Duodenal mucosa (tissue), 2 donors: ENCODE data around the gene TGFB1I1.
"Not testable (repeated sequence)": the region's sequence is repeated elsewhere in the genome, so short reads cannot be mapped to it uniquely, and the experiment has no call there.

Experiments
- H3K27ac ChIP-seq: one replicate; pipeline ENCODE4 v1.7.0; 2013; ENCODE audit warnings: low read depth, low read length
- H3K27me3 ChIP-seq, 2 donors: one replicate each; pipeline ENCODE4 v1.7.0; 2013; ENCODE audit warnings: low read length in 2 of 2, control low read depth in 1 of 2; ENCODE audit not compliant: insufficient read depth in 2 of 2, control insufficient read depth in 1 of 2
- H3K36me3 ChIP-seq, 2 donors: one replicate each; pipeline ENCODE4 v1.7.0; 2013; ENCODE audit warnings: low read length in 2 of 2, control low read depth in 1 of 2; ENCODE audit not compliant: insufficient read depth in 2 of 2, control insufficient read depth in 1 of 2
- H3K4me1 ChIP-seq, 2 donors: one replicate each; pipeline ENCODE4 v1.7.0; 2013; ENCODE audit warnings: low read length in 2 of 2, control low read depth in 1 of 2; ENCODE audit not compliant: insufficient read depth in 2 of 2, control insufficient read depth in 1 of 2
- H3K4me3 ChIP-seq, 2 donors: one replicate each; pipeline ENCODE4 v1.7.0; 2013; ENCODE audit warnings: low read length in 2 of 2, low read depth in 1 of 2
- H3K9ac ChIP-seq, 2 donors: one replicate each; pipeline ENCODE4 v1.7.0; 2013; ENCODE audit warnings: low read length in 2 of 2, low read depth in 1 of 2
- H3K9me3 ChIP-seq, 2 donors: one replicate each; pipeline ENCODE4 v1.7.0; 2013; ENCODE audit warnings: low read length in 2 of 2, control low read depth in 1 of 2; ENCODE audit not compliant: control insufficient read depth in 1 of 2

Gene TGFB1I1

GRCh38 chr16:31513126-31513525, 41.2 kb downstream of the TGFB1I1 start:
- H3K4me1 ChIP-seq, result peaks cover 11 to 13% of the 10 kb centered on the region in 2 donors
- no peak overlapping the region for H3K27ac ChIP-seq
- no peak overlapping the region for H3K4me3 ChIP-seq
- no peaks in the 10 kb centered on the region for H3K27me3 ChIP-seq
- no peaks in the 10 kb centered on the region for H3K36me3 ChIP-seq
- no peak overlapping the region for H3K9ac ChIP-seq
- H3K9me3 ChIP-seq, result no peaks in the 10 kb centered on the region

GRCh38 chr16:31513884-31514283, 41.9 kb downstream of the TGFB1I1 start:
- peaks cover 7 to 11% of the 10 kb centered on the region in 2 donors for H3K4me1 ChIP-seq
- H3K9me3 ChIP-seq, result no peaks in the 10 kb centered on the region
- H3K27me3 ChIP-seq, result no peaks in the 10 kb centered on the region
- no peak overlapping the region for H3K27ac ChIP-seq
- no peak overlapping the region for H3K4me3 ChIP-seq
- no peak overlapping the region for H3K9ac ChIP-seq
- H3K36me3 ChIP-seq, result no peaks in the 10 kb centered on the region

DNA sequence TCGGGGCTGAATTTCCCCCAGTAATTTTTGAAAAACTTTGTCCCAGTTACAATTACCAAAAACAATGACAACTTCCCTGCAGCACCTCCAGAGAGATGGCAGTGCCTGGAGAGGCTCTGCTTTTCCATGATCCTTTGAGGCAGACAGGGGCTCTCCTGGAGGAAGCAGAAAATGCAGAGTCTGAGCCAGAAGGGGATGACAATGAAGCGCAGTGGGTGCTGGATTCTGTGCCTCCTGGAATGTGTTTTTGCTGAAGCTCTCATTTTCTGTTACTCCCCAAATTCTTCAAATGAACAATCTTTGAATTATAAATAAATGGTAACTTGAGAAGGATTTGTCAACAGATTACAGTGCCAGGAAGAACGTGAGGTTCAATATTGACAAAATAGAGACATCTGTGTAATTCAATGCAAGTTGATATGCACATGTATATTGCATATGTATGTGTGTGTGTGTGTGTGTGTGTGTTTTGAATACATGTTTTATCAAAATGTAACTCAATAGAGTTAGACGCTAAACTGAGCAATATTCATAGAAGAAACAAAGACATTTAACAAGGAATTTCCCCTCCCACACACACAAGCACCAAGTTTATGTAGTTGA, 45.9 kb downstream of the TGFB1I1 start:
- H3K36me3 ChIP-seq, result no peaks in the 10 kb centered on the region
- H3K9ac ChIP-seq, result no peak overlapping the region
- no peaks in the 10 kb centered on the region for H3K27me3 ChIP-seq
- H3K9me3 ChIP-seq, result no peaks in the 10 kb centered on the region
- H3K4me3 ChIP-seq, result no peak overlapping the region
- H3K27ac ChIP-seq, result no peak overlapping the region
- no peaks in the 10 kb centered on the region for H3K4me1 ChIP-seq

- Histone ChIP-seq H3K4me3 (no peak overlapping the region), H3K27ac (no peak overlapping the region), H3K27me3 (no peaks in the 10 kb centered on the region), H3K9ac (no peak overlapping the region), H3K9me3 (no peaks in the 10 kb centered on the region), H3K4me1 (no peaks in the 10 kb centered on the region), H3K36me3 (no peaks in the 10 kb centered on the region)
Measured at GRCh38 chr16:31519759-31520431, 47.9 kb downstream of the TGFB1I1 start.

GRCh38 chr16:31521368-31521767, 49.4 kb downstream of the TGFB1I1 start:
- Histone ChIP-seq H3K9me3 (no peaks in the 10 kb centered on the region), H3K9ac (no peak overlapping the region), H3K36me3 (no peaks in the 10 kb centered on the region), H3K4me3 (no peak overlapping the region), H3K4me1 (no peaks in the 10 kb centered on the region), H3K27ac (no peak overlapping the region), H3K27me3 (no peaks in the 10 kb centered on the region)

- Histone ChIP-seq H3K27me3 (no peaks in the 10 kb centered on the region), H3K9ac (no peak overlapping the region), H3K9me3 (no peaks in the 10 kb centered on the region), H3K4me3 (no peak overlapping the region), H3K27ac (no peak overlapping the region), H3K4me1 (no peaks in the 10 kb centered on the region), H3K36me3 (no peaks in the 10 kb centered on the region)
Measured at GRCh38 chr16:31522071-31522470, 50.1 kb downstream of the TGFB1I1 start.

GRCh38 chr16:31523768-31524167, 51.8 kb downstream of the TGFB1I1 start:
- not testable (repeated sequence) for H3K4me3 ChIP-seq, H3K9ac ChIP-seq, H3K4me1 ChIP-seq, H3K9me3 ChIP-seq, H3K27ac ChIP-seq, H3K36me3 ChIP-seq
- H3K27me3 ChIP-seq, result peaks cover 13 to 14% of the 10 kb centered on the region in 2 donors

DNA sequence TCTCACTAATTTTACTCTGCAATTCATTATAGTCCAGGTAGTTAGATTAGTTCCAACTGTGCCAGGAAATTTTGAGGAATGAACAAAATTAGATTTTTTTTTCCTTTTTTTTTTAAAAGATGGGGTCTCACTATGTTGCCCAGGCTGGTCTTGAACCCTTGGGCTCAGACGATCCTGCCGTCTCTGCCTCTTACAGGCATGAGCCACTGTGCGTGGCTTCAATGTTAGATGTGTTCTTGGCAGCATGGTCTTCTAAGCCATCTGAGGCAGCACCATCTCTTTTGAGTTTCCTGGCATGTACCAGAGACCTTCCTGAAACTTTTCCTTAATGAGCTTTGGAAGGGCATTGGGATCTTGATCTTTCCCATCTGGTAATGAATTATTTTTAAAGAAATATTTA, 53.2 kb downstream of the TGFB1I1 start:
- no peak overlapping the region for H3K4me3 ChIP-seq
- H3K27me3 ChIP-seq, result peaks cover 22 to 24% of the 10 kb centered on the region in 2 donors
- H3K36me3 ChIP-seq, result no peaks in the 10 kb centered on the region
- H3K4me1 ChIP-seq, result peaks cover 0 to 5% of the 10 kb centered on the region in 2 donors
- H3K27ac ChIP-seq, result no peak overlapping the region
- H3K9ac ChIP-seq, result no peak overlapping the region
- H3K9me3 ChIP-seq, result no peaks in the 10 kb centered on the region
